GM15510 (cell line): ENCODE data around the gene RNF41.

Experiments
- POLR2A ChIP-seq: IDR thresholded peaks from 3 replicates; pipeline ENCODE4 v1.6.1; 2011; ENCODE audit warnings: borderline replicate concordance; ENCODE audit not compliant: insufficient read length; ENCODE audit errors: extremely low read depth

RNF41 gene

DNA sequence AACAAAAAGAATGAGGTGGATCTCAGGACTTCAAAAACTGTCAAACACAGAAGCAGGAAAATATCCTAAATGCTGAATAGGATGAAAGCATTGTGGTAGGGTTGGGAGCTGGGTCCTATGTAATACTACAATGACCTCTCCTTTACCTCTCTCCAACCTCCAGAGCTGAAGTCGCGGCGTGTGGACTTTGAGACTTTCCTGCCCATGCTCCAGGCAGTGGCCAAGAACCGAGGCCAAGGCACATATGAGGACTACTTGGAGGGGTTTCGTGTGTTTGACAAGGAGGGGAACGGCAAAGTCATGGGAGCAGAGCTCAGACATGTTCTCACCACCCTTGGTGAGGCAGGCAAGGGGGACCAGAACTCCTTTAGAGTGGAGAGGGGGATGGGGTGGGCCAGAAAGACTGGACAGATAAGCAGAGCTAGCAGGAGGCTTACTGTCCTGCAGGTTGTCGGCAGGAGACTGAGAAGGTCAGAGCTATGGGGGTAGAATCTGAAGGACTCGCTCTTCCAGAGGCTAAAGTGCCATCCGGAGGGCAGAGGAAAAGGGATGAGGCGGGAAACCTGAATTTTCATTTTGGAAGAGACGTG, 66.4 kb downstream of the RNF41 start:
- no peak for TF ChIP-seq POLR2A

DNA sequence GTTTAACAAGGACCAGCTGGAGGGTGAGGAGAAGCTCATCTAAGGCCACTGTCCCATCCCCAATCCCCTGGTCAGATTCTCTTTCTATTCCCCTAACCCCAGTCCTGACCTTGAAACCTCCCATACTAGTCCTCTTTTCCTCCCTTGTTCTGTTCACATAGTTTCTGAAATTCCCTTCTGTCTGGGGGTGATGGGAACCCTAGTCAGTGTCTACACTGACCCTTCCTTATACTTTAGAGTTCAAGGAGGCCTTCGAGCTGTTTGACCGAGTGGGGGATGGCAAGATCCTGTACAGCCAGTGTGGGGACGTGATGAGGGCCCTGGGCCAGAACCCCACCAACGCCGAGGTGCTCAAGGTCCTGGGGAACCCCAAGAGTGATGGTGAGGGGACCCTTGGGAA, 66.9 kb downstream of the RNF41 start:
- TF ChIP-seq POLR2A: no peak

- no peak for TF ChIP-seq POLR2A
Measured at GRCh38 chr12:56154246-56154771, 67.4 kb downstream of the RNF41 start.

DNA sequence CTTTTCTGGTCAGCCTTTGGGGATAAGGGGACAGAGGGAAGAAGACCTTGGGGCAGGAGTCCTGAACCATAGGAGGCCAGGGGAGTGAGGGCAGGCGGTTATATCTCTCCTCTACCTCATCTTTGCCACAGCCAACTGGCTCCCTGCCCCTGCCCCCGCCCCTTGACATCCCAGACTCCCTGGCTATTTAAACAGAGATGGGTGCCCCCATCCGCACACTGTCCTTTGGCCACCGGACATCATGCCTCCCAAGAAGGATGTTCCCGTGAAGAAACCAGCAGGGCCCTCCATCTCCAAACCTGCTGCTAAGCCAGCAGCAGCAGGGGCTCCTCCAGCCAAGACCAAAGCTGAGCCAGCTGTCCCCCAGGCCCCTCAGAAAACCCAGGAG, 68.0 kb downstream of the RNF41 start:
- TF ChIP-seq POLR2A: no peak

GRCh38 chr12:56152756-56153677, 68.7 kb downstream of the RNF41 start:
- TF ChIP-seq POLR2A: no peak
